ENCODE measurements around the gene AMIGO1.
"Not testable (repeated sequence)": the region's sequence is repeated elsewhere in the genome, so short reads cannot be mapped to it uniquely, and the experiment has no call there.

AMIGO1 gene

GRCh38 chr1:109483672-109484518, 25.6 kb downstream of the AMIGO1 start, which contains the start of gene ATXN7L2:
Gene ATXN7L2 (plus strand): TSS chr1:109483905. CDS start chr1:109483954, 49 bp downstream.
- peak; percentile 94 for DNase-seq (ENCODE audit: low spot score)

GRCh38 chr1:109482791-109483671, 26.5 kb downstream of the AMIGO1 start:
- DNase-seq (ENCODE audit: low spot score): peak; percentile 19

DNA sequence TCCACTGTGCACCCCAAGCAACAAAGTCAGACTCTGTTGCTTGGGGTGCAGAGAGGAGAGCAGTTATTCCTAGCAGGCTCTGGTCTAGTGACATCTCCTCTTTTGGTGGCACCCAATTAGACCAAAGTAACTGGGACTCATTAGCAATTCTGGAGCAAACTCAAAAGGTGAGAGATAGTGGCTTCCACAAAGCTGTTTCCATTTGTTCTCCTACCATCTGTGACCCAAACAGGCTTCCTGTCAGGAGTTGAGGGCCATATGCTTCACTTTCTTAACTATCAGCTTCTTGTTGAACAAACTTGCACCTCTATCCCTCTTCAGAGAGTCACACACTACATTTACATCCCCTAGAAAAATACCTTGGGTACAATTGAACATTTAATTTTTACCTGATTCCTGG, 27.3 kb downstream of the AMIGO1 start:
- DNase-seq (ENCODE audit: low spot score): no peak

GRCh38 chr1:109481646-109482045, 27.9 kb downstream of the AMIGO1 start:
- no peak for DNase-seq (ENCODE audit: low spot score)

GRCh38 chr1:109479901-109480300, 29.6 kb downstream of the AMIGO1 start:
- no peak for DNase-seq (ENCODE audit: low spot score)

DNA sequence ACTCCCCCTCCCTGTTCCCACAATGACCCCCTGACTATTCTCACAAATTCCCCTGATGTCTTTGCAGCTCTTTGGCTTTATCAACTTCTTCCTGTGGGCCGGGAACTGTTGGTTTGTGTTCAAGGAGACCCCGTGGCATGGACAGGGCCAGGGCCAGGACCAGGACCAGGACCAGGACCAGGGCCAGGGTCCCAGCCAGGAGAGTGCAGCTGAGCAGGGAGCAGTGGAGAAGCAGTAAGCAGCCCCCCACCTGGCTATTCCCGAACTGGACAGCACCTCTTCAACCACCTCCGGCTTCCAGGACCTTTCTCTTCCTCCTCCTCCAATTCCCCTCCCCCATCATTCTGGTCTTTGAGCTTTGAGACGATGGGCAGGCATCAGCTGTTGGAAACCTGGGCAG, 30.2 kb downstream of the AMIGO1 start:
- no peak for DNase-seq (ENCODE audit: low spot score)

DNA sequence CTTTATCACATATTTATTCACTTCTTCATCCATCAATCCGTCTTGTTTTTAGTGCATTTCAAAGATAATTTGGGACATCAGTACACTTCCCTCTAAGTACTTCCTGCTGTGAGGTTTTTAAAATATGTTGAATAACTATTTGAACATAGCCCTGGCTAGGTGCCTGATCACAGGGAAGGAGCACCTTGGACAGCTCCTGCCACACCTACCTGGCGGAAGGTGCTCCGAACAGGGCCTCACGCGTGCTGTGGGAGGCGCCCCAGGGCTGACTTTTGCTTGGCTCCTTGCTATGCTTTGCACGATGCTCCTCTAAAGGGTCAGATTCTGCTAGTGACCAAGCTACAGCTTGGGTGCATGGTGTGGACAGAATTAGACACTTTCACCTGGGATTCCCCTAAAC, 30.7 kb downstream of the AMIGO1 start:
- DNase-seq (ENCODE audit: low spot score): no peak

DNA sequence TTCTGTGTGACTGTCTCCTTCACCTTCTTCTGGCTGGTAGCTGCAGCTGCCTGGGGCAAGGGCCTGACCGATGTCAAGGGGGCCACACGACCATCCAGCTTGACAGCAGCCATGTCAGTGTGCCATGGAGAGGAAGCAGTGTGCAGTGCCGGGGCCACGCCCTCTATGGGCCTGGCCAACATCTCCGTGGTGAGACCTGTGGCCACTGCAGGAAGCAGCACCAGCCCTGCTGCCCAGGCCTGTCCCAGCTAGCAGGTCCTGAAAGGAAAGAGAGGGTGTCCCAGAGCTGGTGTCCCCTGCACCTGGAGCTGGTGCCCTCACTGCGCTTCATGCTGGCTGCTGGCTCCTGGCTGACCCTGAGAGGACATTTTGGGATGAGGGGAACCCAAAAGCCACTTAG, 31.7 kb downstream of the AMIGO1 start:
- no peak for DNase-seq (ENCODE audit: low spot score)

DNA sequence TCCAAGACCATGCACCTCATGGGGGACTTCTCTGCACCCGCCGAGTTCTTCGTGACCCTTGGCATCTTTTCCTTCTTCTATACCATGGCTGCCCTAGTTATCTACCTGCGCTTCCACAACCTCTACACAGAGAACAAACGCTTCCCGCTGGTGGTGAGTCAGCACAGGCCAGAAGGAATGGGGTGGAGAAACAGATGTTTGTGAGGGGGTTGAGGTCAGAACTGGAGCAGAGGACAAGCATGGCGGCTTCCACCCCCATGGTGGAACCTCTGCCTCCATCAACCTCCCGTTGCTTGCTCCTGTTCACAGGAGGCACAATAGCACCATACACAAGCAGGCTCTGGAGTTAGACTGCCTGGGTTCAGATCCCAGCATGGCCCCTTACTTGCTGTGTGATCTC, 32.7 kb downstream of the AMIGO1 start:
- no peak for DNase-seq (ENCODE audit: low spot score)

DNA sequence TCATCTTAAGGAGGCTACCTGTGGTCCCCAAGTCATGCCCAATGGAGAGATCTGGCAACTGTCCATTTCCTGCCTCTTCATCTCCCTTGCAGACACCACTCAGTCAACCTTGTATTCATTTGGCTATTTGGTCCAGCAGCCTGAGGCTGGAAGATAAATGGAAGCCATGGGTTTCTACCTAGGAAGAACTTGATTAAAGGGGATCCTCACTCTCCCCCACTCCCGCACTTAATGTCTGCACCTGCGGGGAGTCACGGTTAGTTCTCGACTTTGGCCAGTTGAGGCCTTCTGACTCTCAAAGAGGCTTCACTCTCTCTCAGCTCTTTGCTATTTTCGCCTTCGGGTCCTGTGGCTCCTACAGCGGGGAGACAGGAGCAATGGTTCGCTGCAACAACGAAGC, 34.3 kb downstream of the AMIGO1 start:
- DNase-seq (ENCODE audit: low spot score): no peak

GRCh38 chr1:109474697-109475096, 34.8 kb downstream of the AMIGO1 start:
- no peak for DNase-seq (ENCODE audit: low spot score)

GRCh38 chr1:109473284-109474057, 36.1 kb downstream of the AMIGO1 start:
- DNase-seq (ENCODE audit: low spot score): not testable (repeated sequence)

DNA sequence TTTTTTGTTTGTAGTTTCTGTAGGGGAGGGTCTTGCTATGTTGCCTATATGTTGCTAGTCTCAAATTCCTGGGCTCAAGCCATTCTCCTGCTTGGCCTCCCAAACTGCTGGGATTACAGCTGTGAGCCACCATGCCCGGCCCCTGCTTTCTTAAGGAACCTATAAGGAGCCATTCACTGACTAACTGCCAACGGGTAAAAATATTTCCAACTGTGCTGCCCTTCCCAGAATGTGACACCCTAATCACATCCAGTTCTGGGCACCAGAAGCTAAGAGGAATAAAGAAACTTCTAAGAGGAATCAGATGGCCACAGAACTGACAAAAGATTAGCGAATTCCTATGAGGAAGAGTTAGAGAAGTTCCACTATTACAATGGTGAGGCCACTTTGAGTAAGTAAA, 36.7 kb downstream of the AMIGO1 start:
- no peak for DNase-seq (ENCODE audit: low spot score)

GRCh38 chr1:109470245-109470644, 39.3 kb downstream of the AMIGO1 start:
- DNase-seq (ENCODE audit: low spot score): no peak

DNA sequence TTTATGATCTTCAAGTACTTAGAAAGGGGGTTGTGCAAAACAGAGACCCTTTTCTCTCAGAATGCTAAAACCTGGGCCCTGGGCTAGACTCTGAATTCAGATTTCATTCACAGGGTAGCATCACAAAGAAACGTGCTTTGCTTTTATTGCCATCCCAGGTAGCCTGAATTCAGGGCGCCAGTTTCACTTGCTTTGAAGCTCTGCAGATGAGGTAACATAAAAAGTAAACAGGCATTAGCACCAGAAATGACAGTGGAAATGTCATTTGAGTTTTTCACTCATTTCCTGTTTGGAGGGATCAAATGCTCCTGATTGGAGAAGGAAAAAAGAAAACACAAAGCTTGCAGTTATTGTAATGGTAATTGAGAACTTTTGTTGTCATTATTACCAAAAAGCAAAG, 40.6 kb downstream of the AMIGO1 start:
- no peak for DNase-seq (ENCODE audit: low spot score)

DNA sequence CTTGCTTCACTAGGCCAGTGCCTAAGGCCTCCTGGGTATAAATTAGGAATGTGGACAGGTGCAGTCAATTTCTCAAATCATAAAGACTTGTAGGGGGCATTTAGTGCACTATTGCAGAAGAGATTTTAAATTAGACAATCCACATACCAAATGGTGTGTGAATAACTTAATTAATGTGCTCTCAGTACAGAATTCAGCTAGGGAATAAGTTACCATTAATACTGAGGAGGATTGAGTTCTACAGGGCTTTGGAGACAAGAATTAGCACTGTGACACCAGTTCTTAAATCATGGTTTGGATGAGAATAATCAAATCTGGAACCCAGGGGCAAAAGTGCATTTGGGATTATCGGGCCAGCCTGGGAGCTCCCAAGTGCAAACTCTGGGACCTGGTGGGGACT, 41.5 kb downstream of the AMIGO1 start:
- DNase-seq (ENCODE audit: low spot score): no peak

GRCh38 chr1:109467301-109467777, 42.2 kb downstream of the AMIGO1 start:
- no peak for DNase-seq (ENCODE audit: low spot score)

GRCh38 chr1:109466452-109467300, 42.9 kb downstream of the AMIGO1 start, which contains the start of gene SYPL2:
Gene SYPL2 (plus strand): TSS chr1:109466546. CDS start chr1:109466844, 298 bp downstream.
- no peak for DNase-seq (ENCODE audit: low spot score)

DNA sequence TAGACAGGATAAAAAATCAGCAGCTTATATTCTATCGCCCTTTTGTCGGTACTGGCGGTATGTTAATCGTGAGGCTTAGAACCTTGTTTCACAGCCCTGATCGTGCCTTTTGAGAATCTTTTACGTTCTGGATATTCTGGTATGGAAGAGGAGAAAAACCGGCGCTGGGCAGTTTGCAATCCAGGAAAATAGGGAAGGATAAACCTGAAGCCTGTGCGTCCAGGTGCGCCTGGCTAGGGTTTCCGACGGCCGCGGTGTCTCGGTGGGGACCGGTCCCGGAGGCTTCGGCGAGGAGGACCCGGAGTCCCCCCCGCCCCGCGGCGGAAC, 43.4 kb downstream of the AMIGO1 start:
- DNase-seq (ENCODE audit: low spot score): no peak

DNA sequence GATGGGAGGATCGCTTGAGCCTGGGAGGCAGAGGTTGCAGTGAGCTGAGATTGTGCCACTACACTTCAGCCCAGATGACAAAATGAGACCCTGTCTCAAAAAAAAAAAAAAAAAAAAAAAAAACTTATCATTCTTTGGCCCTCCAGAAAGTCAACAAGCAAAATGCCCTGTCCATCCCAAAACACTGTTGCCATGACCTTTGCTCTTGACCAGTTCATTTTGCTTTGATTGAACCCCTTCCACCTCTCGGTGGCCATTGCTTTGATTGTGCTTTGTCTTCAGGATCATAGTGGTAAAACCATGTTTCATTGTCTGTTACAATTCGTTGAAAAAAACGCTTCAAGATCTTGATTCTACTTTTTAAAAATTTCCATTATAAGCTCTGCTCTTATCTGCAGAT, 51.7 kb downstream of the AMIGO1 start:
- no peak for DNase-seq (ENCODE audit: low spot score)

DNA sequence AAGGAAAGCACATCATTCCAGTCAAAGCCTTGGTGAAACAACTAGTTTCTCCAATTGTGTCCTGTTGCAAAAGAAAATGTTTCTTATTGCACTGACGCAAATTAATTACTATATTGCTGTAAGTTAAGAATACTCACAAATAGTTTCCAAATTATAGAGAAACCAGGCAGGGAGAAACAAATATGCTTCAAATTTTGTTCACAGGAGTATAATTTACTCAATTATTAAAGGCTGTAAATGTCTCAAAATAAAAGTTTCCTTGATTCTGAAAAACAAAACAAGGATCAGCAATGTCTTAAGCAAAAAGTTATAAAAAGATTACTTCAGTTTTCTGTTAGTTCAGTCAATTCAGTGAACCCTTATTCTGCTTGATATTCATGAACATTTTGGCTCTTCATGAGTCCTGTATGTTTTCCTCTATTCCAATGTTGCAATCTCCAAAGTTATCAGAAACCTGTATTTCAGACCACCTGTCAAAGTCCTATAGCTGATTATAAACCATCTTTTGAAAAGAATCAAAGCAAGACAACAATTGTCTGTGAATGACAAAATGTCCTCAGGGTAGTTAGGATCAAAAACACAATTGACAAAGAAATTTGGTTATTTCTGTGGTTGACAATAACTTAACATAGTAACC, 54.9 kb downstream of the AMIGO1 start:
- DNase-seq (ENCODE audit: low spot score): no peak

Measured in activated CD4-positive, alpha-beta T cell treated with anti-CD3 and anti-CD28 coated beads, Interleukin-2, Interleukin-4, amounts not matched to agents 100 ng/mL and 50 ng/mL, durations not matched to agents 16 hours and 8 hours (primary cell).